Muscle layer of colon (tissue), 2 donors: ENCODE measurements around the gene RBM47.

ENCODE experiments used
- H3K27ac ChIP-seq: one replicate; pipeline ENCODE4 v1.7.0; 2013; ENCODE audit warnings: low read depth, mild to moderate bottlenecking, low read length, moderate library complexity
- H3K27me3 ChIP-seq, 2 donors: one replicate each; pipeline ENCODE4 v1.7.0; 2013; ENCODE audit warnings: low read length in 2 of 2, mild to moderate bottlenecking in 2 of 2; ENCODE audit not compliant: insufficient read depth in 2 of 2, control insufficient read depth in 1 of 2
- H3K36me3 ChIP-seq: one replicate; pipeline ENCODE4 v1.7.0; 2013; ENCODE audit warnings: mild to moderate bottlenecking, low read length; ENCODE audit not compliant: insufficient read depth
- H3K4me1 ChIP-seq: one replicate; pipeline ENCODE4 v1.7.0; 2013; ENCODE audit warnings: mild to moderate bottlenecking, low read length; ENCODE audit not compliant: insufficient read depth
- H3K4me3 ChIP-seq, 2 donors: one replicate each; pipeline ENCODE4 v1.7.0; 2013; ENCODE audit warnings: low read length in 2 of 2, low read depth in 1 of 2, mild to moderate bottlenecking in 1 of 2, moderate library complexity in 1 of 2
- H3K9ac ChIP-seq: one replicate; pipeline ENCODE4 v1.7.0; 2013; ENCODE audit warnings: low read length
- H3K9me3 ChIP-seq: one replicate; pipeline ENCODE4 v1.7.0; 2013; ENCODE audit warnings: mild to moderate bottlenecking, low read length
- donor health status: abdominal sarcoma.
- donor health status: Adenocarcinoma of cecum.

Gene RBM47

DNA sequence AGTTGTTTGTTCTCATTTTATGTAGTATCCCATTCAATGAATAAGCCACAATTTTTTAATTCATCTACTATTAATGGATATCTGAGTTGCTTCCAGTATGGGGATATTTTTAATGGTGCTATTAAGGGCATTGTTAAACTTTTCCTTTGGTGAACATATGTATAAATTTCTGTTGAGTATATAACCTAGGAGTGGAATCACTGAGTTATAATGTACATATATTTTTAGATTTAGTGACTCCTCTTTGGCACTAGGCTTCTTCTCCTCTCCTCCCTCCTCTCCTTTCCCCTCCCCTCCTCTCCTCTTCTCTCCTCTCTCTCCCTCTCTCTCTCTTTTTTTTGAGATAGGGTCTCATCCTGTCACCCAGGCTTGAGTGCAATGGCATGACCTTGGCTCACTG lies 26.4 kb downstream of the RBM47 start:
- no peaks in the 10 kb centered on the region for H3K9me3 ChIP-seq
- no peaks in the 10 kb centered on the region for H3K36me3 ChIP-seq
- no peaks in the 10 kb centered on the region for H3K4me1 ChIP-seq
- no peak overlapping the region for H3K27ac ChIP-seq
- no peak overlapping the region for H3K9ac ChIP-seq
- H3K4me3 ChIP-seq: no peak overlapping the region
- no peaks in the 10 kb centered on the region for H3K27me3 ChIP-seq

DNA sequence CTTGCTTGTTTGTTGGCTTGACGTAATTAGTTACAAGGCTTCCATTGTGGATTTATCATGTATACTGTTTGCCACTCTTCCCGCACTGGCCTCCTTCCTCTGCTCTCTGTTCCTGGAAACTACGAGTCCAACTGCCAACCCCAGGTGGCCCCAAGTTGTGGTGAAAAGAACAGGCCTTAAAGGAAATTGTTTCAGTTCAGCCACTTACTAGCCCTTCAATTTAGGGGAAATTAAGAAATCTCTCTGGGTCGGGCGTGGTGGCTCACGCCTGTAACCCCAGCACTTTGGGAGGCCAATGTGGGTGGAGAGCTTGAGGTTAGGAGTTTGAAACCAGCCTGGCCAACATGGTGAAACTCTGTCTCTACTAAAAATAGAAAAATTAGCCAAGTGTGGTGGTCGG lies 28.0 kb downstream of the RBM47 start:
- Histone ChIP-seq H3K9ac (no peak overlapping the region), H3K9me3 (no peaks in the 10 kb centered on the region), H3K4me3 (no peak overlapping the region), H3K27ac (no peak overlapping the region), H3K4me1 (no peaks in the 10 kb centered on the region), H3K27me3 (no peaks in the 10 kb centered on the region), H3K36me3 (no peaks in the 10 kb centered on the region)

DNA sequence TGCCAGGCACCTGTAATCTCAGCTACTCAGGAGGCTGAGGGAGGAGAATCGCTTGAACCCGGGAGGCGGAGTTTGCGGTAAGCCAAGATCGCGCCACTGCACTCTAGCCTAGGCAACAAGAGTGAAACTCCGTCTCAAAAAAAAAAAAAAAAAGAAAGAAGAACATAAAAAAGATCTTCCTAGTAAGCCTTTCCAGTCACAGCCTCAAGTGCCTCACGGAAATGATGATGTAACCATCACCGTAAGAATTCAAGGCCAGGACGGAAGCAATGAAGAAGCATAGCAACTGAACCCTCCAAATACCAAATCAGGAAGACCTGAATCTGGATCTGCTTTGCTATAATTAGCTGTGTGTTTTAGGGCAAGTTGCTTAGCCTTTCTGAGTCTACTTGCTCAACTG lies 28.8 kb downstream of the RBM47 start:
- H3K4me3 ChIP-seq: no peak overlapping the region
- no peak overlapping the region for H3K27ac ChIP-seq
- no peaks in the 10 kb centered on the region for H3K4me1 ChIP-seq
- H3K36me3 ChIP-seq: no peaks in the 10 kb centered on the region
- no peaks in the 10 kb centered on the region for H3K9me3 ChIP-seq
- no peak overlapping the region for H3K9ac ChIP-seq
- no peaks in the 10 kb centered on the region for H3K27me3 ChIP-seq

DNA sequence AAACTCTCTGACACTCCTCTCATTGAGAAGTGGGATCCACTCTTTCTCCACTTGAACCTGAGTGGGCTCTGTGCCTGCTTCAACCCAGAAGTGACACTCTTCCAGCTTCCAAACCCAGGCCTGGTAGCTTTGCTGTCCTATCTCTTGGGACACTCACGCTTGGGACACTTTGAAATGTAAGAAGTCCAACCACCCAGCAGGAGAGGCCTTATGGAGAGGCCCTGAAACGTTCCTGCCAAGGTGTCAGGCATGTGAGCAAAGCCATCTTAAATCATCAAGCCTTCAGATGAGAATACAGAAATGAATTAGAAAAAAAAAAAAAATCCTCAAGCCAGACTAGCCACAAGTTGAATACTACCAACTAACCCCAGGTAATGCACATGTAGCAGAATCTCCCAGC lies 30.2 kb downstream of the RBM47 start:
- Histone ChIP-seq H3K27me3 (no peaks in the 10 kb centered on the region), H3K9me3 (no peaks in the 10 kb centered on the region), H3K27ac (no peak overlapping the region), H3K4me1 (no peaks in the 10 kb centered on the region), H3K36me3 (no peaks in the 10 kb centered on the region), H3K4me3 (no peak overlapping the region), H3K9ac (no peak overlapping the region)

DNA sequence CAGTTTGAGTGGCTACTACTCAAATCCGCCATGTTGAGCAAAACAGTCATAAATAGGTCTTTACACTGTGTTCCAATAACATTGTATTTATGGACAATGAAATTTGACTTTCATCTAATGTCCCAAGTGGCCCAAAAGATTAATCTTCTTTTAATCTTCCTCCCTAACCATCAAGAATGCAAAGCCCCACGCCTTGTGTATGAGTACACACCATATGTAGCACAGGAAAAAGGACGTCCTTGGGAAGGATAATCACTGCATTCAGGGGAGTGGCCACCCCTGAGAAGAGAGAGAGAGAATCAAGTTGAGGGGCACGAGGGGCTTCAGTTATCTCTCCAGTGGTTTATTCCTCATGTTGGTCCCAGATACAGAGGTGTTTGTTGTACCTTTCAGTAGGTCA lies 33.1 kb downstream of the RBM47 start:
- no peak overlapping the region for H3K27ac ChIP-seq

DNA sequence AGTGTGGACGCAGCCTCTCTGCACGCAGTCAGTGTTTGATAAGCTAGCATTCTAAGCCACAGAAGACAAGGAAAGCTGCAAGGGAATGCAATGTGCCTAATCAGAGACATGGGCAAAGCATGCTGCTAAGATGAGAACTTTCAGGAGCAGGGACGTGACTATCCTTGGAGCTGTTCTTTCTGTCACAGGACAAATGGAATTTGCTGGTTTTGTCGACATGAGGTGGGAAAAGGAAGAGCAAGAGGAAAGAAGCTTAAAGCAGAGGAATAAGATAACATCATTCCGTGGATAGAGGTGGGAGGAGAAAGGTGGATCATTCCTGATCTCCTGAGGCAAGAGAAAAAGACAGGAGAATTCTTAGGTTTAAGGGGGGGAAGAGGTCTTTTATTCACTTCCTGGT lies 33.7 kb downstream of the RBM47 start:
- H3K27me3 ChIP-seq: no peaks in the 10 kb centered on the region
- no peak overlapping the region for H3K27ac ChIP-seq
- no peak overlapping the region for H3K4me3 ChIP-seq
- no peaks in the 10 kb centered on the region for H3K9me3 ChIP-seq
- H3K9ac ChIP-seq: no peak overlapping the region
- H3K36me3 ChIP-seq: no peaks in the 10 kb centered on the region
- no peaks in the 10 kb centered on the region for H3K4me1 ChIP-seq

More for the DNA sequence above, 33.1 kb downstream of the RBM47 start:
- H3K9ac ChIP-seq: no peak overlapping the region
- no peak overlapping the region for H3K4me3 ChIP-seq
- no peaks in the 10 kb centered on the region for H3K9me3 ChIP-seq
- H3K4me1 ChIP-seq: no peaks in the 10 kb centered on the region
- H3K36me3 ChIP-seq: no peaks in the 10 kb centered on the region
- H3K27me3 ChIP-seq: no peaks in the 10 kb centered on the region

DNA sequence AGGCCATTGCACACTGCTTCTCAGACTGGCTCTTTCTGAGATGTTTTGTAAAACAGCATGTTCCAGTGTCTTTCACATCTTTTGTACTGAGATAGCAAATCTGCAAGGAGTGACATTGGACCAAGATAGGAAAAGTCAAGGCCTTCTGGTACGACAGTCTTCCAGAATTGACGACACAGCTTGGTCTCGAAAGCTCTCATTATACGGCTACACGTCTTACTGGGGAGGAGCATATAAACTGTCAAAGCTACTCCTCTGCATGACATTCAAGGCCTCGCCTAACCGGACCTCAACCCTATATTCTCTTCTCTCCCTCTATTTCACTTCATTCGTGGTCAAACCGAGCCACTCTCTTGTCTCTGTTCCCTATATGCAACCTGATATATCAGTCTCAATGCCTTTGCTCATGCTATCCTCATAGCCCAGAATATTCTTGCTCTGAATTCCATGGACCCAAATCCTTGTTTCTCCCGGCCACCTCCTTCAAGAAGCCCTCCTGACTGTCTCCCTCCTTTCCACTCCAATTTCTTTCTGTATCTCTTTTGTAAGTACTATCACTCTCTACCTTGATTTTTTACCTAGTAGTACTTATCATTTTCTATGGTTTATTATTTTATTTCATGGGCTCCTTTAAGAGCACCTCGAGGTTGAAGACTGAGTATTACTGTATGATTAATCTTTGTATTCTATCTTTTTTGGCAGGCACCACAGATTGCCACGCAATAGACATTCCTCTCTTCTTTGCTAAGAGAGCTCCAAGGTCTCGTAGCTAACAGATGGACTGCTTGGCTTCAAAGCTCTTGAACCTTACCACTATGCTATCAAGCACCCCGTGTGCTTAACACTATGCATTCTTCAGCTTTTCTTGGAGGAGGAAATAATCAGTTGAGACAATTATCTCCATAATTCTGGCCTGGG lies 35.1 kb downstream of the RBM47 start:
- H3K4me1 ChIP-seq: no peaks in the 10 kb centered on the region
- H3K9ac ChIP-seq: no peak overlapping the region
- H3K9me3 ChIP-seq: no peaks in the 10 kb centered on the region
- H3K4me3 ChIP-seq: no peak overlapping the region
- no peaks in the 10 kb centered on the region for H3K27me3 ChIP-seq
- no peak overlapping the region for H3K27ac ChIP-seq
- no peaks in the 10 kb centered on the region for H3K36me3 ChIP-seq

DNA sequence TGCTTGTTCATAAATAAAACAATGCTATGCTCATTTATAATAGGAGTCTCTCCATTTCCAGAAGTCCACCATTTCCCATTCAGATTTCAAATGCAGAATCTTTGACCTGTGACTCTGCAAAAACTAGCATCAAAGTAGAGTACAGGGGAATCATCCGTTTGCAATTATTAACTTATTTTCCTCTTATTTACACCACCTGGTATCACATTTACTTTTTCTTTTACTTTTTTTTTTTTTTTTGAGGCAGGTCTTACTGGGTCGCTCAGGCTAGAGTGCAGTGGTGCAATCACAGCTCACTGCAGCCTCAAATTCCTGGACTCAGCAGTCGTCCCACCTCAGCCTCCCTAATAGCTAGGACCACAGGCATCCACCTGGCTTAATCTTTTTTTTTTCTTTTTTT lies 37.6 kb downstream of the RBM47 start:
- no peaks in the 10 kb centered on the region for H3K4me1 ChIP-seq
- no peak overlapping the region for H3K4me3 ChIP-seq
- no peaks in the 10 kb centered on the region for H3K9me3 ChIP-seq
- H3K27ac ChIP-seq: no peak overlapping the region
- no peaks in the 10 kb centered on the region for H3K27me3 ChIP-seq
- no peaks in the 10 kb centered on the region for H3K36me3 ChIP-seq
- no peak overlapping the region for H3K9ac ChIP-seq

DNA sequence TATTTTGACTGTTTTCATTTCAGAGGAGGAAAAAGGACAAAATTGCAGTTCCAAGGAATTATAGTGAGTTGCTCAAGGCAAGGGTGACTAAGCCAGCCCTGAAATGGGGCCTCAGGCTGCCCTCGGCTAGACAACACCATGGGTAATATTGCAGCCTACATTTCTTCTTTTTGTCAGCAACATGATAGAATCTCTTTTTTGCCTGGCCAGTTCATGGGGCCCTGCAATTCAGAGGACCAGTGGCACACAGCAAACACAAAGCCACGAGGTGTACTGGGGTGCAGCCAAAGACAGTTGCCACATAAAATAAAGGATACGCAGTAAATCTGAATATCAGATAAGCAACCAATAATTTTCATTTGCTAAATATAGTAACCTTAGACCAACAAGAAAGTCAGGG lies 41.8 kb downstream of the RBM47 start:
- Histone ChIP-seq H3K4me1 (no peaks in the 10 kb centered on the region), H3K27ac (no peak overlapping the region)

DNA sequence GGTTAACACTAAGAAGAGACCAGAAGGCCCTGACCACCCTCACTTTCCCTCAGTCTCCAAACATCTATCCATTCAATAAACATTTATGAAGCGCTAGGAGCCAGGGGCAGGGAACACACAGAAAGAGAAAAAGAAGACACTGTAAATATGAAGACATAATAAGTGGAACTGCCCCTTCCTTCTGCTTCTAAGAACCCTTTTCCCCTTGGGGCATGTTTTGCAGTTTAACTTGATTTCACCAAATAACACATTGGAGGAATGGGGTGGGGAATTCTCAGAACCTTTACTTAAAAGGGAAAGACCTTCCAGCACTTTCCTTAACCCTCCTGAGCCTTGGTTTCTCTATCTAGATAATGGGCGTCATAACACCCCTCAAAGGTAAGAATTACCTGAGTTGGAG lies 42.3 kb downstream of the RBM47 start:
- H3K9ac ChIP-seq: no peak overlapping the region
- no peaks in the 10 kb centered on the region for H3K9me3 ChIP-seq
- no peaks in the 10 kb centered on the region for H3K27me3 ChIP-seq
- no peaks in the 10 kb centered on the region for H3K4me1 ChIP-seq
- no peaks in the 10 kb centered on the region for H3K36me3 ChIP-seq
- no peak overlapping the region for H3K4me3 ChIP-seq
- no peak overlapping the region for H3K27ac ChIP-seq

More for the DNA sequence above, 41.8 kb downstream of the RBM47 start:
- no peaks in the 10 kb centered on the region for H3K9me3 ChIP-seq
- H3K36me3 ChIP-seq: no peaks in the 10 kb centered on the region
- no peak overlapping the region for H3K9ac ChIP-seq
- H3K27me3 ChIP-seq: no peaks in the 10 kb centered on the region
- H3K4me3 ChIP-seq: no peak overlapping the region

DNA sequence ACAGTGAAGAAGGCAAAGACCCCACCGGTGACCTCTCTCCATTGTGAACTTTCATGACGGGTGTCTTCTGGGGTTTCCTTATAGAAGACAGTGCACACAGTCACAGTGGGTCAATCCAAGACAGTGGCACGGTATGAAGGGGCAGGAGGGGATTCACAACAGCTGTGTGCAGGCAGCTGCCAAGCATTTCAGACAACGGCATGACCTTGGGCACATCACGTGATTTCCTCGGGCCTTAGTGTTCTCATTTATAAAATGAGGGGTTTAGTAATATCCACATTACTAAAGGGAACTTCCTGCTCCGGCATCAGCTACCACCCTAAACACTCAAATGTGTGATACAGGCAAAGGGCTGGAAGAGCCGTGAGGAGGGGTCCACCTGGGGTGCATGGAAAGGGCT lies 42.9 kb downstream of the RBM47 start:
- Histone ChIP-seq H3K27ac (no peak overlapping the region), H3K9me3 (no peaks in the 10 kb centered on the region), H3K9ac (no peak overlapping the region), H3K36me3 (no peaks in the 10 kb centered on the region), H3K27me3 (no peaks in the 10 kb centered on the region), H3K4me3 (no peak overlapping the region), H3K4me1 (no peaks in the 10 kb centered on the region)

DNA sequence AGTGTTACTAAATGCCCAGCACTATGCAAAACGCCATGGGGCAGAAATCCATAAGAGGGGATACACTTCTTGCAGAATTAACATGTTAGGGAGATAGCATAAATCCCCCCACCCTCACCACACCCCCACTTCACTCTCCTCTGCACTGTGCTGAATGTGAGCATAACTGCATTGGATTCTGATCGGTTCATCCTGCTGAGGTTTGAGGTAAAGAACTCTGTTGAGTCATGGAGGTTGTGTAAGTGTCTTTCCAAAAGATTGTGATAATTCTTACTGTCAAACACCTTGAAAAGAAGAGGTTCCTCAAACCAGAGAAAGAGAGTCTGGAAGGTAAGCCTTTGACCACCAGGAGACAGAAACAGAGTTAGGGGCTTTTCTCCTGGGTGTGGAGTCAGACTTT lies 43.6 kb downstream of the RBM47 start:
- Histone ChIP-seq H3K27me3 (no peaks in the 10 kb centered on the region), H3K4me1 (no peaks in the 10 kb centered on the region), H3K27ac (no peak overlapping the region), H3K9ac (no peak overlapping the region), H3K9me3 (no peaks in the 10 kb centered on the region), H3K36me3 (no peaks in the 10 kb centered on the region), H3K4me3 (no peak overlapping the region)
